ENCODE measurements around the gene VPS41.

DNA sequence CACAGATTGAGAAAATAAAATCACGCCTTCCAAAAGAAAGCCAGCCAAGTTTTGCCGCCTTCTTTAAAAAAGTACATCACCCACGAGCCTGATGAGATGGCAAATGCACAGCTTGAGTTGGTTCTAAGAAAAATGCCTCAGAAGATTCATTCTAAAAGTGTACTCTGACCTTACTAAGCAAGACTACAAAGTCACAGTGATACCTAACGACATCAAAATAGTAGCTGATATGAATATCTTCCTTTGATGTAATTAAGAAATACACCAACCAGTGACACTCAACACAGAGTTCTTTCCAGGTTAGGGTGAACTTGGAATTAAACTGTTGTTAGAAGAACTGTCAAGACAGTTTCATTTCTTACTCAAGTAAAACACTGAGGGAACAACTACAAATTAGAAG, 199.9 kb downstream of the VPS41 start:
- TF ChIP-seq POLR2A (IDR thresholded peaks at IDR 0.05), result no peak
- TF ChIP-seq, protein P1, sequence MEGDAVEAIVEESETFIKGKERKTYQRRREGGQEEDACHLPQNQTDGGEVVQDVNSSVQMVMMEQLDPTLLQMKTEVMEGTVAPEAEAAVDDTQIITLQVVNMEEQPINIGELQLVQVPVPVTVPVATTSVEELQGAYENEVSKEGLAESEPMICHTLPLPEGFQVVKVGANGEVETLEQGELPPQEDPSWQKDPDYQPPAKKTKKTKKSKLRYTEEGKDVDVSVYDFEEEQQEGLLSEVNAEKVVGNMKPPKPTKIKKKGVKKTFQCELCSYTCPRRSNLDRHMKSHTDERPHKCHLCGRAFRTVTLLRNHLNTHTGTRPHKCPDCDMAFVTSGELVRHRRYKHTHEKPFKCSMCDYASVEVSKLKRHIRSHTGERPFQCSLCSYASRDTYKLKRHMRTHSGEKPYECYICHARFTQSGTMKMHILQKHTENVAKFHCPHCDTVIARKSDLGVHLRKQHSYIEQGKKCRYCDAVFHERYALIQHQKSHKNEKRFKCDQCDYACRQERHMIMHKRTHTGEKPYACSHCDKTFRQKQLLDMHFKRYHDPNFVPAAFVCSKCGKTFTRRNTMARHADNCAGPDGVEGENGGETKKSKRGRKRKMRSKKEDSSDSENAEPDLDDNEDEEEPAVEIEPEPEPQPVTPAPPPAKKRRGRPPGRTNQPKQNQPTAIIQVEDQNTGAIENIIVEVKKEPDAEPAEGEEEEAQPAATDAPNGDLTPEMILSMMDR (IDR thresholded peaks at IDR 0.05 in 8 of 11, conservative IDR thresholded peaks at IDR 0.05 in 3 of 11), result no peak
- TF ChIP-seq POLR2AphosphoS5 (IDR thresholded peaks at IDR 0.05), result no peak
